Prostate gland (tissue), 2 donors: ENCODE data around the gene DNAJB5. TPM values are rescaled to one million over a fixed set of nuclear protein-coding genes. Genes with fewer than 3 reads are reported as not detected.

Source experiments
- DNase-seq: peaks from one replicate; pipeline ENCODE4 v3.0.0-alpha.2; 2019; ENCODE audit warnings: low spot score
- H3K27ac ChIP-seq, 2 donors: fragments of 200-600 bp; sonication (generic); 2 replicates each; pipeline ENCODE4 v1.5.1; 2017 to 2019
- H3K27me3 ChIP-seq: fragments of 200-600 bp; sonication (generic); replicated peaks from 2 replicates; pipeline ENCODE4 v1.5.1; 2019; ENCODE audit not compliant: insufficient read depth
- H3K36me3 ChIP-seq, 2 donors: fragments of 200-600 bp; sonication (generic); 1 replicate in 1 of 2; 2 replicates in 1 of 2; pipeline versions ENCODE4 v1.5.1 to v1.8.1; 2017 to 2019
- H3K4me1 ChIP-seq: fragments of 200-600 bp; sonication (generic); replicated peaks from 2 replicates; pipeline ENCODE4 v1.5.1; 2019
- H3K4me3 ChIP-seq, 2 donors: fragments of 200-600 bp; sonication (generic); 2 replicates each; pipeline ENCODE4 v1.5.1; 2017 to 2019
- H3K9me3 ChIP-seq: fragments of 200-600 bp; sonication (generic); 2 replicates; pipeline ENCODE4 v1.5.1; 2017
- CTCF ChIP-seq, 4 experiments: fragments of 200-600 bp in 2 of 4; fragments of 450-650 bp in 2 of 4; sonication (generic) in 2 of 4; IDR thresholded peaks; 1 replicate in 3 of 4; 2 replicates in 1 of 4; pipeline ENCODE4 v1.5.1; 2016 to 2019; ENCODE audit warnings: antibody characterized with exemption in 4 of 4, mild to moderate bottlenecking in 2 of 4, moderate library complexity in 2 of 4
- POLR2A ChIP-seq: fragments of 450-650 bp; IDR thresholded peaks from one replicate; pipeline ENCODE4 v1.6.1; 2016; ENCODE audit warnings: antibody characterized with exemption, mild to moderate bottlenecking
- POLR2AphosphoS5 ChIP-seq: sonication (generic); formaldehyde crosslinking; IDR thresholded peaks from one replicate; pipeline ENCODE4 v1.6.1; 2017; ENCODE audit warnings: antibody characterized with exemption
- WGBS: methylation state at CpG from one replicate; pipeline ENCODE4 v1.1.5; 2018; 5-methylcytosine and 5-hydroxymethylcytosine counted together
- intact Hi-C: fragments of 100-400 bp; cut with DNase I; formaldehyde crosslinking; loops from one replicate; pipeline ENCODE4 v1.14.2; 2022
- total RNA-seq, 2 donors: library from RNA; depleted of rRNA; stranded (reverse); fragments of >200 nt; gene quantifications; one replicate each; pipeline ENCODE4 v1.1.0, GENCODE V29; 2016

Gene DNAJB5
- total RNA-seq, 2 donors from 2014 or later: 16.5 to 43.3 TPM

GRCh38 chr9:34995670-34996060, 6.1 kb downstream of the DNAJB5 start:
- Histone ChIP-seq H3K4me3 (no peak overlapping the region), H3K36me3 (no peaks in the 10 kb centered on the region), H3K4me1 (no peaks in the 10 kb centered on the region), H3K27me3 (no peaks in the 10 kb centered on the region), H3K9me3 (no peaks in the 10 kb centered on the region), H3K27ac (peak overlapping the region in 1 of 2 donors; percentile 74)
- WGBS: 58% methylated on average over 3 of the region's 3 CpGs
- TF ChIP-seq CTCF (IDR thresholded peaks at IDR 0.05) (no peak), POLR2A (no peak), POLR2AphosphoS5 (no peak)
- intact Hi-C loops: loop anchor here (10.0 kb wide), 1 partner anchor 489 kb away; no protein-coding TSS in a partner anchor
- no peak for DNase-seq

- intact Hi-C loops: loop anchor here (10.0 kb wide), 1 partner anchor 488 kb away; no protein-coding TSS in a partner anchor
- no peaks in the 10 kb centered on the region for H3K9me3 ChIP-seq
- 93% methylated on average over 26 of the region's 26 CpGs for WGBS
- H3K27ac ChIP-seq: no peak overlapping the region
- no peaks in the 10 kb centered on the region for H3K27me3 ChIP-seq
- no peaks in the 10 kb centered on the region for H3K36me3 ChIP-seq
- TF ChIP-seq CTCF (IDR thresholded peaks at IDR 0.05): no peak
- no peak for TF ChIP-seq POLR2A
- no peak for TF ChIP-seq POLR2AphosphoS5
- H3K4me3 ChIP-seq: no peak overlapping the region
- no peaks in the 10 kb centered on the region for H3K4me1 ChIP-seq
- no peak for DNase-seq
Measured at GRCh38 chr9:34996181-34996904, 6.8 kb downstream of the DNAJB5 start.

- DNase-seq: no peak
- WGBS: 80% methylated on average over 10 of the region's 10 CpGs
- H3K4me1 ChIP-seq: no peaks in the 10 kb centered on the region
Measured at GRCh38 chr9:34996905-34997279, 7.3 kb downstream of the DNAJB5 start.

GRCh38 chr9:34997379-34997781, 7.8 kb downstream of the DNAJB5 start:
- Histone ChIP-seq H3K36me3 (no peaks in the 10 kb centered on the region), H3K27ac (no peak overlapping the region), H3K4me1 (no peaks in the 10 kb centered on the region), H3K27me3 (no peaks in the 10 kb centered on the region), H3K4me3 (no peak overlapping the region), H3K9me3 (no peaks in the 10 kb centered on the region)
- no peak for TF ChIP-seq POLR2AphosphoS5
- no peak for TF ChIP-seq POLR2A
- TF ChIP-seq CTCF (IDR thresholded peaks at IDR 0.05): no peak
- no peak for DNase-seq
- intact Hi-C loops: loop anchor here (10.0 kb wide), 1 partner anchor 487 kb away; no protein-coding TSS in a partner anchor

More at GRCh38 chr9:34996905-34997279, 7.3 kb downstream of the DNAJB5 start:
- no peak overlapping the region for H3K27ac ChIP-seq
- no peaks in the 10 kb centered on the region for H3K9me3 ChIP-seq
- TF ChIP-seq CTCF (IDR thresholded peaks at IDR 0.05): no peak
- no peaks in the 10 kb centered on the region for H3K27me3 ChIP-seq
- no peak overlapping the region for H3K4me3 ChIP-seq
- H3K36me3 ChIP-seq: no peaks in the 10 kb centered on the region
- intact Hi-C loops: loop anchor here (10.0 kb wide), 1 partner anchor 488 kb away; no protein-coding TSS in a partner anchor

- Histone ChIP-seq H3K9me3 (no peaks in the 10 kb centered on the region), H3K4me1 (no peaks in the 10 kb centered on the region), H3K36me3 (no peaks in the 10 kb centered on the region), H3K27me3 (no peaks in the 10 kb centered on the region), H3K27ac (no peak overlapping the region), H3K4me3 (no peak overlapping the region)
- WGBS: 76% methylated on average over 3 of the region's 3 CpGs
- DNase-seq: no peak
- no peak for TF ChIP-seq POLR2A
- intact Hi-C loops: loop anchor here (10.0 kb wide), 1 partner anchor 487 kb away; no protein-coding TSS in a partner anchor
Measured at GRCh38 chr9:34998266-34998665, 8.7 kb downstream of the DNAJB5 start.
